ENCODE data around the gene PSMG4. TPM values are rescaled to one million over a fixed set of nuclear protein-coding genes. Genes with fewer than 3 reads are reported as not detected.

Gene PSMG4
- total and polyA plus RNA-seq, 4 donors = 12.0 to 38.2 (median 26.0) TPM

- intact Hi-C loops (cut with DNase I) = no loop called here
- WGBS, 2 donors = 79 to 80% methylated on average over 9 of the region's 9 CpGs
These were observed 15.2 kb downstream of the PSMG4 start for GRCh38 chr6:3273707-3274521.

GRCh38 chr6:3276174-3277167, 17.7 kb downstream of the PSMG4 start:
- no peaks in the 10 kb centered on the region for H3K9me3 ChIP-seq (ENCODE audit: control insufficient read depth, low read length)
- DNase-seq = peak in 1 of 2 donors; percentile 68
- ATAC-seq (ENCODE audit: low FRiP score) = no peak
- H3K4me1 ChIP-seq (ENCODE audit: control insufficient read depth in 1 of 2, insufficient read depth in 2 of 2, low read length in 2 of 2) = no peaks in the 10 kb centered on the region
- no peaks in the 10 kb centered on the region for H3K27me3 ChIP-seq (ENCODE audit: control insufficient read depth in 1 of 2, insufficient read depth in 2 of 2, low read length in 1 of 2)
- no peak overlapping the region for H3K27ac ChIP-seq (ENCODE audit: low read depth in 1 of 2, low read length in 2 of 2)
- no peaks in the 10 kb centered on the region for H3K36me3 ChIP-seq (ENCODE audit: control insufficient read depth in 1 of 2, insufficient read depth in 2 of 2, low read length in 1 of 2)
- 85 to 86% methylated on average over 20 of the region's 20 CpGs for WGBS, 2 donors
- H3K4me3 ChIP-seq (ENCODE audit: low read length in 2 of 2) = no peak overlapping the region
- intact Hi-C loops (cut with DNase I) = loop anchor here in 1 of 2 donors (5.0 kb wide), 2 partner anchors 716 to 731 kb away; no protein-coding TSS in a partner anchor

More at GRCh38 chr6:3273707-3274521, 15.2 kb downstream of the PSMG4 start:
- Histone ChIP-seq H3K36me3 (ENCODE audit: control insufficient read depth in 1 of 2, insufficient read depth in 2 of 2, low read length in 1 of 2) (no peaks in the 10 kb centered on the region), H3K4me3 (ENCODE audit: low read length in 2 of 2) (no peak overlapping the region), H3K27me3 (ENCODE audit: control insufficient read depth in 1 of 2, insufficient read depth in 2 of 2, low read length in 1 of 2) (no peaks in the 10 kb centered on the region), H3K4me1 (ENCODE audit: control insufficient read depth in 1 of 2, insufficient read depth in 2 of 2, low read length in 2 of 2) (no peaks in the 10 kb centered on the region), H3K9me3 (ENCODE audit: control insufficient read depth, low read length) (no peaks in the 10 kb centered on the region), H3K27ac (ENCODE audit: low read depth in 1 of 2, low read length in 2 of 2) (no peak overlapping the region)
- DNase-seq = peak in 1 of 2 donors; percentile 53
- no peak for ATAC-seq (ENCODE audit: low FRiP score)

GRCh38 chr6:3277251-3277650, 18.5 kb downstream of the PSMG4 start:
- DNase-seq = peak in 1 of 2 donors; percentile 51
- WGBS, 2 donors = 61 to 66% methylated on average over 12 of the region's 12 CpGs

GRCh38 chr6:3277851-3278416, 19.2 kb downstream of the PSMG4 start:
- DNase-seq (peak in 1 of 2 donors; percentile 64), ATAC-seq (ENCODE audit: low FRiP score) (no peak)
- Histone ChIP-seq H3K4me1 (ENCODE audit: control insufficient read depth in 1 of 2, insufficient read depth in 2 of 2, low read length in 2 of 2) (no peaks in the 10 kb centered on the region), H3K4me3 (ENCODE audit: low read length in 2 of 2) (no peak overlapping the region), H3K36me3 (ENCODE audit: control insufficient read depth in 1 of 2, insufficient read depth in 2 of 2, low read length in 1 of 2) (no peaks in the 10 kb centered on the region), H3K9me3 (ENCODE audit: control insufficient read depth, low read length) (no peaks in the 10 kb centered on the region), H3K27ac (ENCODE audit: low read depth in 1 of 2, low read length in 2 of 2) (no peak overlapping the region), H3K27me3 (ENCODE audit: control insufficient read depth in 1 of 2, insufficient read depth in 2 of 2, low read length in 1 of 2) (no peaks in the 10 kb centered on the region)
- WGBS, 2 donors = 59 to 61% methylated on average over 9 of the region's 9 CpGs
- intact Hi-C loops (cut with DNase I) = loop anchor here (2.0 to 5.0 kb wide), 3 partner anchors 714 to 731 kb away; no protein-coding TSS in a partner anchor

More at GRCh38 chr6:3277251-3277650, 18.5 kb downstream of the PSMG4 start:
- H3K36me3 ChIP-seq (ENCODE audit: control insufficient read depth in 1 of 2, insufficient read depth in 2 of 2, low read length in 1 of 2) = no peaks in the 10 kb centered on the region
- intact Hi-C loops (cut with DNase I) = loop anchor here in 1 of 2 donors (5.0 kb wide), 2 partner anchors 715 to 730 kb away; no protein-coding TSS in a partner anchor
- no peaks in the 10 kb centered on the region for H3K9me3 ChIP-seq (ENCODE audit: control insufficient read depth, low read length)
- H3K4me3 ChIP-seq (ENCODE audit: low read length in 2 of 2) = no peak overlapping the region
- H3K27me3 ChIP-seq (ENCODE audit: control insufficient read depth in 1 of 2, insufficient read depth in 2 of 2, low read length in 1 of 2) = no peaks in the 10 kb centered on the region
- no peak for ATAC-seq (ENCODE audit: low FRiP score)
- no peak overlapping the region for H3K27ac ChIP-seq (ENCODE audit: low read depth in 1 of 2, low read length in 2 of 2)
- no peaks in the 10 kb centered on the region for H3K4me1 ChIP-seq (ENCODE audit: control insufficient read depth in 1 of 2, insufficient read depth in 2 of 2, low read length in 2 of 2)

GRCh38 chr6:3278691-3279090, 19.9 kb downstream of the PSMG4 start:
- Histone ChIP-seq H3K9me3 (ENCODE audit: control insufficient read depth, low read length) (no peaks in the 10 kb centered on the region), H3K36me3 (ENCODE audit: control insufficient read depth in 1 of 2, insufficient read depth in 2 of 2, low read length in 1 of 2) (no peaks in the 10 kb centered on the region), H3K27me3 (ENCODE audit: control insufficient read depth in 1 of 2, insufficient read depth in 2 of 2, low read length in 1 of 2) (no peaks in the 10 kb centered on the region), H3K4me1 (ENCODE audit: control insufficient read depth in 1 of 2, insufficient read depth in 2 of 2, low read length in 2 of 2) (no peaks in the 10 kb centered on the region), H3K27ac (ENCODE audit: low read depth in 1 of 2, low read length in 2 of 2) (no peak overlapping the region), H3K4me3 (ENCODE audit: low read length in 2 of 2) (no peak overlapping the region)
- WGBS, 2 donors = 77 to 78% methylated on average over 4 of the region's 4 CpGs
- DNase-seq (peak in 1 of 2 donors; percentile 33), ATAC-seq (ENCODE audit: low FRiP score) (no peak)
- intact Hi-C loops (cut with DNase I) = loop anchor here (2.0 to 5.0 kb wide), 3 partner anchors 714 to 730 kb away; no protein-coding TSS in a partner anchor

- H3K27ac ChIP-seq (ENCODE audit: low read depth in 1 of 2, low read length in 2 of 2) = no peak overlapping the region
These were observed 21.3 kb downstream of the PSMG4 start for GRCh38 chr6:3280091-3280490.

GRCh38 chr6:3280866-3281465, 22.2 kb downstream of the PSMG4 start:
- no peak overlapping the region for H3K27ac ChIP-seq (ENCODE audit: low read depth in 1 of 2, low read length in 2 of 2)
- peak in 1 of 2 donors; percentile 59 for DNase-seq
- H3K4me3 ChIP-seq (ENCODE audit: low read length in 2 of 2) = no peak overlapping the region
- H3K27me3 ChIP-seq (ENCODE audit: control insufficient read depth in 1 of 2, insufficient read depth in 2 of 2, low read length in 1 of 2) = no peaks in the 10 kb centered on the region
- no peaks in the 10 kb centered on the region for H3K9me3 ChIP-seq (ENCODE audit: control insufficient read depth, low read length)
- no peaks in the 10 kb centered on the region for H3K36me3 ChIP-seq (ENCODE audit: control insufficient read depth in 1 of 2, insufficient read depth in 2 of 2, low read length in 1 of 2)
- WGBS, 2 donors = 77 to 88% methylated on average over 14 of the region's 14 CpGs
- no peaks in the 10 kb centered on the region for H3K4me1 ChIP-seq (ENCODE audit: control insufficient read depth in 1 of 2, insufficient read depth in 2 of 2, low read length in 2 of 2)
- intact Hi-C loops (cut with DNase I) = loop anchor here (2.0 to 10.0 kb wide), 4 partner anchors 124 to 716 kb away; no protein-coding TSS in a partner anchor
- no peak for ATAC-seq (ENCODE audit: low FRiP score)

More at GRCh38 chr6:3280091-3280490, 21.3 kb downstream of the PSMG4 start:
- no peaks in the 10 kb centered on the region for H3K36me3 ChIP-seq (ENCODE audit: control insufficient read depth in 1 of 2, insufficient read depth in 2 of 2, low read length in 1 of 2)
- H3K4me1 ChIP-seq (ENCODE audit: control insufficient read depth in 1 of 2, insufficient read depth in 2 of 2, low read length in 2 of 2) = no peaks in the 10 kb centered on the region
- H3K4me3 ChIP-seq (ENCODE audit: low read length in 2 of 2) = no peak overlapping the region
- intact Hi-C loops (cut with DNase I) = loop anchor here (2.0 to 10.0 kb wide), 4 partner anchors 125 to 717 kb away; no protein-coding TSS in a partner anchor
- H3K9me3 ChIP-seq (ENCODE audit: control insufficient read depth, low read length) = no peaks in the 10 kb centered on the region
- DNase-seq = peak in 1 of 2 donors; percentile 67
- WGBS, 2 donors = 83 to 86% methylated on average over 14 of the region's 14 CpGs
- peak; percentile 3 for ATAC-seq (ENCODE audit: low FRiP score)
- no peaks in the 10 kb centered on the region for H3K27me3 ChIP-seq (ENCODE audit: control insufficient read depth in 1 of 2, insufficient read depth in 2 of 2, low read length in 1 of 2)

All from aorta (tissue), 5 donors.